Naive thymus-derived CD4-positive, alpha-beta T cell (primary cell): ENCODE results near the gene UBALD1. TPM values are rescaled to one million over a fixed set of nuclear protein-coding genes. Genes with fewer than 3 reads are reported as not detected.

Experiments used
- ATAC-seq: fragments of 150-1000 bp; cut with Tn5 transposase; 2 replicates; pipeline ENCODE4 v1.10.0; 2021; ENCODE audit warnings: mild to moderate bottlenecking, moderate library complexity
- CTCF ChIA-PET: fragments of 350-600 bp; sonication (Branson Sonifier 250); formaldehyde crosslinking; loops from one replicate; lab custom pipeline; 2021; ENCODE audit warnings: antibody characterized with exemption; lab: Charles Lee
- POLR2A ChIA-PET: fragments of 350-600 bp; sonication (Branson Sonifier 250); formaldehyde crosslinking; loops from one replicate; lab custom pipeline; 2021; ENCODE audit warnings: antibody characterized with exemption, inconsistent platforms; lab: Charles Lee
- DNase-seq, 9 donors: peaks; one replicate each; pipeline versions ENCODE4 v3.0.0 to v3.0.0-alpha.2; 2020 to 2022; ENCODE audit warnings: mixed read lengths in 1 of 9
- H3K27ac ChIP-seq: one replicate; pipeline ENCODE4 v1.7.0; 2013; ENCODE audit warnings: mild to moderate bottlenecking, low read depth, low read length, moderate library complexity
- H3K27me3 ChIP-seq, 2 donors: one replicate each; pipeline ENCODE4 v1.7.0; 2013; ENCODE audit warnings: low read length in 2 of 2, mild to moderate bottlenecking in 2 of 2, moderate library complexity in 2 of 2; ENCODE audit not compliant: control insufficient read depth in 2 of 2, insufficient read depth in 2 of 2
- H3K36me3 ChIP-seq, 3 experiments: 1 replicate in 2 of 3; 2 replicates in 1 of 3; pipeline ENCODE4 v1.7.0; 2013; ENCODE audit warnings: low read length in 3 of 3, mild to moderate bottlenecking in 3 of 3, moderate library complexity in 1 of 3; ENCODE audit not compliant: insufficient read depth in 3 of 3, control insufficient read depth in 2 of 3
- H3K4me1 ChIP-seq, 2 donors: one replicate each; pipeline ENCODE4 v1.7.0; 2013; ENCODE audit warnings: low read length in 2 of 2, mild to moderate bottlenecking in 2 of 2, moderate library complexity in 1 of 2; ENCODE audit not compliant: control insufficient read depth in 2 of 2, insufficient read depth in 2 of 2
- H3K4me3 ChIP-seq: 2 replicates; pipeline ENCODE4 v1.7.0; 2013; ENCODE audit warnings: mild to moderate bottlenecking, low read length
- H3K9me3 ChIP-seq, 3 experiments: 1 replicate in 2 of 3; 2 replicates in 1 of 3; pipeline ENCODE4 v1.7.0; 2013; ENCODE audit warnings: low read length in 3 of 3; ENCODE audit not compliant: control insufficient read depth in 2 of 3
- H3K27ac Mint-ChIP-seq, 9 donors: one replicate each; pipeline ENCODE4 v1.8.0; 2020 to 2022; ENCODE audit warnings: mixed read lengths in 9 of 9, mild to moderate bottlenecking in 8 of 9, moderate library complexity in 5 of 9, inconsistent platforms in 2 of 9
- H3K27me3 Mint-ChIP-seq, 5 donors: one replicate each; pipeline ENCODE4 v1.8.0; 2021 to 2022; ENCODE audit warnings: mixed read lengths in 5 of 5, mild to moderate bottlenecking in 1 of 5
- H3K36me3 Mint-ChIP-seq, 5 donors: one replicate each; pipeline ENCODE4 v1.8.0; 2020 to 2022; ENCODE audit warnings: mixed read lengths in 5 of 5, mild to moderate bottlenecking in 3 of 5, inconsistent platforms in 1 of 5
- H3K4me1 Mint-ChIP-seq, 7 donors: one replicate each; pipeline ENCODE4 v1.8.0; 2020 to 2022; ENCODE audit warnings: mixed read lengths in 7 of 7, mild to moderate bottlenecking in 3 of 7, inconsistent platforms in 1 of 7
- H3K4me3 Mint-ChIP-seq, 10 donors: one replicate each; pipeline ENCODE4 v1.8.0; 2020 to 2022; ENCODE audit warnings: mild to moderate bottlenecking in 10 of 10, mixed read lengths in 10 of 10, moderate library complexity in 6 of 10, inconsistent platforms in 2 of 10
- H3K9me3 Mint-ChIP-seq, 11 donors: one replicate each; pipeline ENCODE4 v1.8.0; 2020 to 2022; ENCODE audit warnings: mixed read lengths in 11 of 11, mild to moderate bottlenecking in 4 of 11, inconsistent platforms in 1 of 11, moderate library complexity in 1 of 11
- intact Hi-C, 2 donors: fragments of 100-400 bp; cut with micrococcal nuclease; formaldehyde crosslinking; loops; one replicate each; pipeline ENCODE4 v1.15.1; 2023
- polyA plus RNA-seq, 2 donors: library from polyadenylated mRNA; unstranded; fragments of 300-500 nt; fragmentation: Illumina TruSeq; gene quantifications; one replicate each; pipeline ENCODE4 v1.2.3, GENCODE V29; 2021
- total RNA-seq, 6 experiments: library from RNA in 5 of 6; stranded (reverse) in 5 of 6; gene quantifications; 1 replicate in 5 of 6; 2 replicates in 1 of 6; pipeline ENCODE4 v1.2.3 and lab custom pipeline; 2021 to 2026

The UBALD1 gene
- total RNA-seq = 10 to 100 TPM; 21.8 to 36.5 (median 29.7) TPM
- polyA plus RNA-seq = 1 to 10 TPM; 1.6 to 2.5 TPM
- total RNA-seq (lab: John Stamatoyannopoulos, UW) = 11.6 reads per million, percentile 39 among the genes with 10 or more reads in this experiment

DNA sequence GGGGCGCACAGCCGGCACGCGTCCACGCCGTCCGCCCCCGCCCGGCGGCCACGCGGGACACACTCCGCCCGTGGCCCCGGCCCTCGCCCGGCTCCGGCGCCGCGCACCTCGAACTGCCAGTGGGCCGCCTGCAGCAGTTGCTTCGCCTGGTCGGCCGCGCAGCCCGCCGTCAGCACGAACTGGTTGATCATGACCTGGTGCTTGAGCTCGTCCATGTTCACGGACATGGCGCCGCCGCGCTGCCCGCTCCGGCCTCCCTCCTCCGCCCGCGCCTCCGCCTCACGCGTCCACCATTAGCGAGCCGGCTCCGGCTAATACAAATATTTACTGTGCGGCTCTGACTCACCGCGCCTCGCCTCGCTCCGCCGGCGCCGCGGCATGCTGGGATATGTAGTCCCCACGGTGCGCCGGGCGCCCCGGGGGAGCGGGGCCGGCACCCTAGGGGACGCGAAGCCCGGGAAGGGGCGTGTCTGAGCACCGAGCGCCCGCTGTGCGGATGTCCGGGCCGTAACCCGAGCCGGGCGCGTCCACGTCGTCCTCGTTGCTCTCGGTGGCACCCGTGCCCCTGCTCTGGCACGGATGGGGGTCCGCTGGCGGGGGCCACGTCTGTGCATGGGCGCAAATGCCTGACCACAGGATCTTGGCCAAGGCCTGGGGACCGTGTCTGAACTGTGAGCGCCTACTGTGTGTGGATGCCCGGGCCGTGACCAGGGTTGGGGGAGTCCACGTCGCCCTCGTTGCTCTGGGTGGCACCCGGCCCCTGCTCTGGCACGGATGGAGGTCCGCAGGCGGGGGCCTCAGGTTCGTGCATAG, at the start of gene UBALD1:
UBALD1 (minus strand) TSS at position 318 of the 813 bp plus-strand sequence; CDS start at position 227, 91 bp downstream.
- Mint-ChIP-seq H3K4me3 (peak within 1 kb of the TSS; percentile 94 to 99 (median 98)), H3K36me3 (peaks cover 0 to 3% (median 0%) of the 10 kb centered on the region in 5 donors), H3K9me3 (no peaks in the 10 kb centered on the region), H3K27me3 (no peaks in the 10 kb centered on the region), H3K27ac (peak within 1 kb of the TSS; percentile 96 to 100 (median 99)), H3K4me1 (peaks cover 10 to 43% (median 24%) of the 10 kb centered on the region in 7 donors)
- Histone ChIP-seq H3K27ac (peak within 1 kb of the TSS; percentile 98), H3K4me3 (peak within 1 kb of the TSS; percentile 81), H3K4me1 (peaks cover 28 to 37% of the 10 kb centered on the region in 2 donors), H3K9me3 (no peaks in the 10 kb centered on the region), H3K27me3 (no peaks in the 10 kb centered on the region), H3K36me3 (peaks cover 0 to 12% (median 0%) of the 10 kb centered on the region in 3 experiments)
- ATAC-seq (peak; percentile 49), DNase-seq (peak; percentile 50 to 83 (median 63))
- ChIA-PET POLR2A (interaction anchor here (1.3 to 3.0 kb wide), 5 partner anchors 11 to 188 kb away, joined by 4 to 28 read pairs (median 5); partner anchors contain the start of genes CDIP1, MGRN1, ROGDI and ZNF500), CTCF (no interaction called here)
- intact Hi-C loops = loop anchor here (1.0 to 10.0 kb wide), 4 partner anchors 138 to 1732 kb away; partner anchors contain the start of genes EEF2KMT (in 1 of the 2), FLYWCH2 (in 1 of the 2), GLYR1 (in 1 of the 2) and HMOX2 (in 1 of the 2)

DNA sequence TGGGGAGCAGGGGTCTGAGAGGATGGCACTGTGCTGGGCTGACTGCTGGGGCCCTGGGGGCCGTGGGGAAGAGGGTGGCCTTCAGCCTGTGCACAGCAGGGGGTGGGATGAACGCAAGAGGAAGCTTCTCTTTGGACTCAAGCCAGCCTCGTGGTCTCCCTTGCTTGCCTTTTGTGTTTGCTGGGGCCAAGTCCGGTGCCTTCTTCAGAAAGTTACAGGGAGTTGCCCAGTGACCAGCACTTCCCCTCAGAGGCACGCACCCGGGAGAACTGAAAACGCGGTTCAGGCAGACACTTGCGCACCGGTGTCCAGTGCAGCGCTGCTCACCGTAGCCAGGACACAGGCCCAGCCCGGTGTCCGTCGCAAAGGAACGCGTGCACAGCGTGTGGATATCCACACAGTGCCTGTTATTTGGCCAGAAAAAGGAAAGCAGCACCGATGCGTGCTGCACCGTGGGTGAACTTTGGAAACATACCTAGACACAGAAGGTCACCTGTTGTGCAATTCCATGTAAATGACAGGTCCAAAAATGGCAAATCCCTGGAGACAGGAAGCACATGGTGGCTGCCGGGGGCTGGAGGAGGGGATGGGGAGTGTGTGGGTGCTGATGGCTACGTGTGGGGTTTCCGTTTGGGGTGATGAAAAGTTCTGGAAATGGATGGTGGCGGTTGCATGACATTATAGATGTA, 49.2 kb upstream of the UBALD1 start:
- intact Hi-C loops = loop anchor here (2.0 to 5.0 kb wide), 3 partner anchors 17 to 68 kb away; partner anchors contain the start of genes ANKS3 (in 1 of the 2) and DNAAF8 (in 1 of the 2)
- H3K27ac Mint-ChIP-seq = peak overlapping the region; percentile 88 to 99 (median 94)
- Histone ChIP-seq H3K27me3 (no peaks in the 10 kb centered on the region), H3K4me3 (no peak overlapping the region), H3K4me1 (peaks cover 41 to 77% of the 10 kb centered on the region in 2 donors), H3K36me3 (peaks cover 7 to 25% (median 8%) of the 10 kb centered on the region in 3 experiments), H3K9me3 (no peaks in the 10 kb centered on the region), H3K27ac (peak overlapping the region; percentile 76)
- peaks cover 36 to 84% (median 65%) of the 10 kb centered on the region in 7 donors for H3K4me1 Mint-ChIP-seq
- H3K36me3 Mint-ChIP-seq = peaks cover 0 to 11% (median 0%) of the 10 kb centered on the region in 5 donors
- peak overlapping the region; percentile 65 to 83 (median 76) for H3K4me3 Mint-ChIP-seq
- no peaks in the 10 kb centered on the region for H3K9me3 Mint-ChIP-seq
- no peaks in the 10 kb centered on the region for H3K27me3 Mint-ChIP-seq
- CTCF ChIA-PET = interaction anchor here (1.2 kb wide), 1 partner anchor 40 kb away, joined by 3 read pairs; the partner anchor contains the start of gene MGRN1
- POLR2A ChIA-PET = interaction anchor here (0.7 to 2.0 kb wide), 12 partner anchors 12 to 105 kb away, joined by 3 to 7 read pairs (median 4); partner anchors contain the start of genes ANKS3, DNAAF8 and NUDT16L1
- DNase-seq (no peak), ATAC-seq (peak; percentile 44)

DNA sequence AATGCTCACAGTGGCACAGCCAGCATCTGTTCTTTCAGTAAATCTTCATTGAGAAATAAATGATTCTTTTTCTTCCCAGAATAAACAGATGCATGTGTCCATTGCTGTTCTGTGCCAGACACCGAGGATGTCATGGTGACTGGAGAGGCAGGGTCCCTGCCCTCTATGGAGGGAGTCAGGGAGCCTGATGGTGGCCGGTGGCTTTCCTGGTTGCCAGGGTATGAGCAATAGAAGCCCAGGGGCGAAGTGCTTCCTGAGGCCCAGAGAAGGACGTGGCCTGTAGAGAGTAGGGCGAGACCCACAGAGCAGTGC, 48.7 kb upstream of the UBALD1 start:
- ChIA-PET CTCF (no interaction called here), POLR2A (interaction anchor here (0.7 to 2.0 kb wide), 3 partner anchors 30 to 72 kb away, joined by 3 to 7 read pairs (median 4); partner anchors contain the start of gene NUDT16L1)
- H3K4me3 ChIP-seq = no peak overlapping the region
- peaks cover 41 to 77% of the 10 kb centered on the region in 2 donors for H3K4me1 ChIP-seq
- ATAC-seq (no peak), DNase-seq (no peak)
- Mint-ChIP-seq H3K4me3 (peak overlapping the region; percentile 61 to 81 (median 75)), H3K36me3 (peaks cover 0 to 14% (median 0%) of the 10 kb centered on the region in 5 donors), H3K27me3 (no peaks in the 10 kb centered on the region), H3K27ac (peak overlapping the region; percentile 88 to 99 (median 94)), H3K4me1 (peaks cover 40 to 89% (median 68%) of the 10 kb centered on the region in 7 donors), H3K9me3 (no peaks in the 10 kb centered on the region)
- intact Hi-C loops = loop anchor here in 1 of 2 donors (5.0 kb wide), 1 partner anchor 69 kb away; the partner anchor contains the start of genes ANKS3 and DNAAF8
- H3K36me3 ChIP-seq = peaks cover 2 to 24% (median 3%) of the 10 kb centered on the region in 3 experiments
- H3K27ac ChIP-seq = peak overlapping the region; percentile 76
- no peaks in the 10 kb centered on the region for H3K9me3 ChIP-seq
- H3K27me3 ChIP-seq = no peaks in the 10 kb centered on the region

DNA sequence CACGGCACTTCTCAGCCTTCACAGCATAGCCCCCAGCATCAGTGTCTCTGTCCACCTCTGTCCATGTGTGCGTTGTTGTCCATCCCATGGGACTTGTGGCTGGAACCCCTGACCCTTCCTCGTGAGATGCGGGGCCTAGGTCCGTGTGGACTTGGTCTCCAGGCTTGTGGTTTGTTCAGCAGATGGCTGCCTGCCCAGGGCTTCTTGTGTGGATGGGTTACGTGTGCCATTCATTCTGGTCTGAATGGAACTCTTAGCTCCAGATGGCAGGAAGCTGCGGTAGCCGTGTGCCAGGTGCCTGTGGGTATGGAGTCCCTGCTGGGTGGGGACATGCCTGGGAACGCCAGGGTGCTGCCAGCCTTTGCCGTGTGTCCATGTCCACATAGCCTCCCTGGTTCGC, 47.0 kb upstream of the UBALD1 start:
- H3K4me3 Mint-ChIP-seq = peak overlapping the region in 6 of 10 donors; percentile 53 to 75 (median 61)
- CTCF ChIA-PET = interaction anchor here (0.9 to 1.1 kb wide), 2 partner anchors 12 to 45 kb away, joined by 3 read pairs; no protein-coding TSS in a partner anchor
- peaks cover 0 to 17% (median 0%) of the 10 kb centered on the region in 3 experiments for H3K36me3 ChIP-seq
- intact Hi-C loops = loop anchor here (2.0 to 5.0 kb wide), 3 partner anchors 15 to 71 kb away; partner anchors contain the start of genes ANKS3 (in 1 of the 2), DNAAF8 (in 1 of the 2) and NUDT16L1 (in 1 of the 2)
- ATAC-seq (no peak), DNase-seq (peak in 1 of 9 donors; percentile 19)
- H3K27me3 Mint-ChIP-seq = no peaks in the 10 kb centered on the region
- H3K36me3 Mint-ChIP-seq = peaks cover 0 to 15% (median 0%) of the 10 kb centered on the region in 5 donors
- H3K4me1 Mint-ChIP-seq = peaks cover 40 to 84% (median 68%) of the 10 kb centered on the region in 7 donors
- no peak overlapping the region for H3K4me3 ChIP-seq
- POLR2A ChIA-PET = interaction anchor here (0.8 to 2.9 kb wide), 5 partner anchors 11 to 37 kb away, joined by 3 to 10 read pairs (median 5); partner anchors contain the start of genes MGRN1 and NUDT16L1
- no peaks in the 10 kb centered on the region for H3K9me3 ChIP-seq
- H3K4me1 ChIP-seq = peaks cover 41 to 76% of the 10 kb centered on the region in 2 donors
- H3K9me3 Mint-ChIP-seq = no peaks in the 10 kb centered on the region
- peak overlapping the region; percentile 74 for H3K27ac ChIP-seq
- peak overlapping the region; percentile 88 to 96 (median 92) for H3K27ac Mint-ChIP-seq
- H3K27me3 ChIP-seq = no peaks in the 10 kb centered on the region

DNA sequence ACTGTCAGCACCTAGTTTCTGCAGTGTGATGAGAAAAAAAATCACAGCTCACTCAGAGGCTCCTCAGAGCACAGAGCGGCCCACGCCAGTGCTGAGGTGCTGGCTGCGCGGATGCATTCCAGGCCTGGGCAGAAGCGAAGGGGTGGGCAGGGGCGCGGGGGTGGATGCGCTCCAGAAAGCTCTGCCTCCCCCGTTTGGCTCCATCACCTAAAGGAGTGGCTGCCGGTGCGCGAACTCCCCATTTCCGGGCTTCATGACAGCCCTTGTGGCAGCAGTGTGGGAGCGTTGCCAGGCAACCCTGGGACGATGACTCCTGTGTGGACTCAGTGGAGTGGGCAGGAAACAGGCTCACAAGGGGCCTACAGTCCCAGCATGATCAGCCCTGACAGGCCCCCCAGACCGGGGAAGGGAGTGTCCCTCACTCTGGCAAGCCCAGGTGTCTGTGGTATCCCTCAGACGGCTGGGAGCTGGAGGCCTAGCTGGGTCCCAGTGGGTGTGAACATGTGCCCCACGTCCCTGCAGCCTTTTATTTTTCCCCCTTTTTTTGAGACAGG, 45.8 kb upstream of the UBALD1 start:
- Histone ChIP-seq H3K4me3 (no peak overlapping the region), H3K27me3 (no peaks in the 10 kb centered on the region), H3K27ac (peak overlapping the region; percentile 74), H3K9me3 (no peaks in the 10 kb centered on the region), H3K4me1 (peaks cover 34 to 65% of the 10 kb centered on the region in 2 donors), H3K36me3 (peaks cover 0 to 22% (median 0%) of the 10 kb centered on the region in 3 experiments)
- POLR2A ChIA-PET = interaction anchor here (0.9 to 2.9 kb wide), 7 partner anchors 10 to 74 kb away, joined by 4 to 10 read pairs (median 5); partner anchors contain the start of genes ANKS3, DNAAF8 and NUDT16L1
- Mint-ChIP-seq H3K9me3 (no peaks in the 10 kb centered on the region), H3K4me1 (peaks cover 38 to 72% (median 64%) of the 10 kb centered on the region in 7 donors), H3K36me3 (peaks cover 0 to 21% (median 0%) of the 10 kb centered on the region in 5 donors), H3K27me3 (no peaks in the 10 kb centered on the region), H3K27ac (peak overlapping the region; percentile 88 to 96 (median 92)), H3K4me3 (peak overlapping the region in 9 of 10 donors; percentile 48 to 78 (median 62))
- ATAC-seq (peak; percentile 60), DNase-seq (peak in 8 of 9 donors; percentile 49 to 81 (median 73))
- CTCF ChIA-PET = interaction anchor here (0.6 to 1.3 kb wide), 4 partner anchors 10 to 154 kb away, joined by 3 to 6 read pairs (median 4); partner anchors contain the start of gene MGRN1
- intact Hi-C loops = loop anchor here (2.0 to 5.0 kb wide), 3 partner anchors 16 to 72 kb away; partner anchors contain the start of genes ANKS3 (in 1 of the 2), DNAAF8 (in 1 of the 2) and NUDT16L1 (in 1 of the 2)
